B cell (primary cell): ENCODE results near the gene ATG4D. TPM values are rescaled to one million over a fixed set of nuclear protein-coding genes. Genes with fewer than 3 reads are reported as not detected.

Experiments
- ATAC-seq: fragments of 200-7000 bp; cut with Tn5 transposase; one replicate; pipeline ENCODE4 v1.10.0; 2021; ENCODE audit warnings: low read depth, mild to moderate bottlenecking, moderate number of reproducible peaks, moderate library complexity
- CTCF ChIA-PET: fragments of 350-600 bp; sonication (Branson Sonifier 250); formaldehyde crosslinking; loops from one replicate; lab custom pipeline; 2021; ENCODE audit warnings: antibody characterized with exemption, inconsistent platforms; lab: Charles Lee
- POLR2A ChIA-PET: fragments of 350-600 bp; sonication (Branson Sonifier 250); formaldehyde crosslinking; loops from one replicate; lab custom pipeline; 2021; ENCODE audit warnings: antibody characterized with exemption; lab: Charles Lee
- DNase-seq: peaks from one replicate; pipeline ENCODE4 v3.0.0; 2013
- H2AFZ ChIP-seq: 2 replicates; pipeline ENCODE4 v1.6.1; 2012; ENCODE audit warnings: mild to moderate bottlenecking, low read depth, low read length; ENCODE audit not compliant: insufficient read depth, poor library complexity, severe bottlenecking
- H3K27ac ChIP-seq, 2 donors: 1 replicate in 1 of 2; 2 replicates in 1 of 2; pipeline ENCODE4 v1.5.1; 2012 to 2013; ENCODE audit warnings: low read length in 2 of 2, mild to moderate bottlenecking in 2 of 2, moderate library complexity in 1 of 2
- H3K27me3 ChIP-seq, 4 experiments: fragments of 200-600 bp in 1 of 4; sonication (generic) in 1 of 4; replicated peaks in 1 of 4; 1 replicate in 2 of 4; 2 replicates in 2 of 4; pipeline versions ENCODE4 v1.6.1 to v1.7.0; 2013 to 2016; ENCODE audit warnings: low read length in 3 of 4, mild to moderate bottlenecking in 2 of 4, mixed read lengths in 1 of 4, moderate library complexity in 1 of 4; ENCODE audit not compliant: insufficient read depth in 4 of 4, control insufficient read depth in 3 of 4; ENCODE audit errors: control extremely low read depth in 1 of 4
- H3K36me3 ChIP-seq, 2 experiments: replicated peaks in 1 of 2; 1 replicate in 1 of 2; 2 replicates in 1 of 2; pipeline versions ENCODE4 v1.6.1 to v1.7.1; 2013; ENCODE audit warnings: low read length in 1 of 2; ENCODE audit not compliant: insufficient read depth in 2 of 2, control insufficient read depth in 1 of 2; ENCODE audit errors: control extremely low read depth in 1 of 2, extremely low read depth in 1 of 2
- H3K4me1 ChIP-seq, 2 donors: fragments of 200-600 bp in 1 of 2; sonication (generic) in 1 of 2; 1 replicate in 1 of 2; 2 replicates in 1 of 2; pipeline versions ENCODE4 v1.5.1 to v1.6.1; 2013 to 2017; ENCODE audit warnings: low read length in 2 of 2; ENCODE audit not compliant: control insufficient read depth in 2 of 2, insufficient read depth in 2 of 2
- H3K4me2 ChIP-seq: replicated peaks from 2 replicates; pipeline ENCODE3; 2012; ENCODE audit warnings: mild to moderate bottlenecking, low read depth, low read length; ENCODE audit not compliant: poor library complexity, severe bottlenecking
- H3K4me3 ChIP-seq, 5 experiments: fragments of 200-600 bp in 1 of 5; sonication (generic) in 1 of 5; 1 replicate in 3 of 5; 2 replicates in 2 of 5; pipeline versions ENCODE4 v1.5.1 to v1.7.0; 2011 to 2016; ENCODE audit warnings: low read length in 4 of 5, mild to moderate bottlenecking in 4 of 5, low read depth in 2 of 5, control low read depth in 1 of 5, moderate library complexity in 1 of 5; ENCODE audit not compliant: insufficient read depth in 1 of 5; ENCODE audit errors: control extremely low read depth in 1 of 5, extremely low read depth in 1 of 5
- H3K79me2 ChIP-seq: fragments of 200-600 bp; sonication (generic); one replicate; pipeline ENCODE4 v1.6.0; 2016; ENCODE audit warnings: low read length; ENCODE audit not compliant: control insufficient read depth, insufficient read depth
- H3K9ac ChIP-seq: fragments of 200-600 bp; sonication (generic); 2 replicates; pipeline ENCODE4 v1.6.1; 2017; ENCODE audit warnings: mild to moderate bottlenecking, low read length, moderate library complexity
- H3K9me3 ChIP-seq, 3 donors: one replicate each; pipeline versions ENCODE4 v1.6.1 to v1.7.1; 2013; ENCODE audit warnings: low read length in 2 of 3; ENCODE audit not compliant: control insufficient read depth in 2 of 3, insufficient read depth in 1 of 3; ENCODE audit errors: control extremely low read depth in 1 of 3
- H4K20me1 ChIP-seq: 2 replicates; pipeline ENCODE4 v1.6.0; 2012; ENCODE audit warnings: mild to moderate bottlenecking, low read length; ENCODE audit not compliant: insufficient read depth, control insufficient read depth, poor library complexity, severe bottlenecking
- H3K27ac Mint-ChIP-seq: one replicate; pipeline ENCODE4 v1.8.0; 2021; ENCODE audit warnings: mixed read lengths
- H3K27me3 Mint-ChIP-seq: one replicate; pipeline ENCODE4 v1.8.0; 2021; ENCODE audit warnings: mixed read lengths
- H3K4me1 Mint-ChIP-seq: one replicate; pipeline ENCODE4 v1.8.0; 2021; ENCODE audit warnings: mixed read lengths
- H3K4me3 Mint-ChIP-seq: one replicate; pipeline ENCODE4 v1.8.0; 2021; ENCODE audit warnings: mixed read lengths
- H3K9me3 Mint-ChIP-seq: one replicate; pipeline ENCODE4 v1.8.0; 2022; ENCODE audit warnings: mixed read lengths; ENCODE audit not compliant: insufficient read depth
- CTCF ChIP-seq: fragments of 200-600 bp; IDR thresholded peaks from one replicate; pipeline ENCODE4 v1.8.0; 2022; ENCODE audit warnings: antibody characterized with exemption, mild to moderate bottlenecking
- EZH2 ChIP-seq: IDR thresholded peaks from 2 replicates; pipeline ENCODE4 v1.6.1; 2012; ENCODE audit warnings: borderline replicate concordance, low read depth, mild to moderate bottlenecking, moderate library complexity, low read length; ENCODE audit not compliant: insufficient read depth, poor library complexity, severe bottlenecking
- WGBS: methylation state at CpG from one replicate; pipeline ENCODE4 v1.1.5; 2013; ENCODE audit warnings: missing lambda C conversion rate; ENCODE audit not compliant: insufficient coverage; 5-methylcytosine and 5-hydroxymethylcytosine counted together
- intact Hi-C: fragments of 100-400 bp; cut with micrococcal nuclease; formaldehyde crosslinking; loops from one replicate; pipeline ENCODE4 v1.10.0; 2022
- polyA plus RNA-seq: library from polyadenylated mRNA; depleted of rRNA; stranded (reverse); fragments of >200 nt; gene quantifications from 2 replicates; pipeline ENCODE4 v1.2.3, GENCODE V29; 2012
- total RNA-seq, 2 donors: library from RNA; stranded (reverse); fragments of 120-200 nt in 1 of 2; gene quantifications; 1 replicate in 1 of 2; 2 replicates in 1 of 2; pipeline versions ENCODE4 v1.2.3 to v1.2.4, GENCODE V29; 2013 to 2022

The ATG4D gene
- total and polyA plus RNA-seq, 2 donors (not counting 1 experiment from before 2014, with no cell fraction given) = 58.8 to 75.5 TPM

GRCh38 chr19:10535613-10536012 is 8.1 kb upstream of the ATG4D start:
- H3K9me3 Mint-ChIP-seq = no peaks in the 10 kb centered on the region

GRCh38 chr19:10537668-10538067 is 6.0 kb upstream of the ATG4D start:
- POLR2A ChIA-PET = interaction anchor here (0.6 kb wide), 1 partner anchor 67 kb away, joined by 3 read pairs; no protein-coding TSS in a partner anchor

More at GRCh38 chr19:10535613-10536012, 8.1 kb upstream of the ATG4D start:
- H3K79me2 ChIP-seq = no peaks in the 10 kb centered on the region
- CTCF ChIA-PET = interaction anchor here (0.7 to 1.8 kb wide), 4 partner anchors 36 to 395 kb away, joined by 3 to 6 read pairs (median 4); partner anchors contain the start of gene CDC37
- DNase-seq (no peak), ATAC-seq (no peak)
- no peak overlapping the region for H2AFZ ChIP-seq
- no peaks in the 10 kb centered on the region for H3K4me1 ChIP-seq
- Mint-ChIP-seq H3K4me1 (peaks cover 2% of the 10 kb centered on the region), H3K27ac (no peak overlapping the region), H3K4me3 (no peak overlapping the region), H3K27me3 (peaks cover 21% of the 10 kb centered on the region)
- H3K27me3 ChIP-seq = peaks cover 0 to 16% (median 1%) of the 10 kb centered on the region in 4 experiments
- H3K27ac ChIP-seq = no peak overlapping the region
- no peak for TF ChIP-seq CTCF
- no peak for TF ChIP-seq EZH2
- H4K20me1 ChIP-seq = no peaks in the 10 kb centered on the region
- H3K4me2 ChIP-seq = no peak overlapping the region
- no peak overlapping the region for H3K4me3 ChIP-seq
- H3K9me3 ChIP-seq = no peaks in the 10 kb centered on the region
- 85% methylated on average over 6 of the region's 6 CpGs for WGBS
- no peak overlapping the region for H3K9ac ChIP-seq
- POLR2A ChIA-PET = no interaction called here
- intact Hi-C loops = no loop called here
- no peaks in the 10 kb centered on the region for H3K36me3 ChIP-seq

More at GRCh38 chr19:10537668-10538067, 6.0 kb upstream of the ATG4D start:
- H3K27ac Mint-ChIP-seq = no peak overlapping the region
- Histone ChIP-seq H3K4me3 (no peak overlapping the region), H3K4me2 (no peak overlapping the region), H3K27ac (no peak overlapping the region), H4K20me1 (no peaks in the 10 kb centered on the region), H3K4me1 (no peaks in the 10 kb centered on the region), H3K36me3 (no peaks in the 10 kb centered on the region), H3K79me2 (no peaks in the 10 kb centered on the region), H3K27me3 (peaks cover 0 to 16% (median 1%) of the 10 kb centered on the region in 4 experiments), H3K9me3 (no peaks in the 10 kb centered on the region), H3K9ac (no peak overlapping the region), H2AFZ (no peak overlapping the region)
- H3K9me3 Mint-ChIP-seq = no peaks in the 10 kb centered on the region
- DNase-seq (no peak), ATAC-seq (no peak)
- TF ChIP-seq CTCF (no peak), EZH2 (no peak)
- H3K4me1 Mint-ChIP-seq = peaks cover 2% of the 10 kb centered on the region
- WGBS = 94% methylated on average over 6 of the region's 11 CpGs
- CTCF ChIA-PET = interaction anchor here (1.1 to 1.3 kb wide), 2 partner anchors 34 to 107 kb away, joined by 4 to 6 read pairs; no protein-coding TSS in a partner anchor
- intact Hi-C loops = no loop called here
- H3K4me3 Mint-ChIP-seq = no peak overlapping the region
- H3K27me3 Mint-ChIP-seq = peaks cover 16% of the 10 kb centered on the region
